Neuronal stem cell (in vitro differentiated cells): ENCODE measurements around the gene STK40.

Experiments
- DNase-seq: peaks from one replicate; pipeline ENCODE4 v3.0.0-alpha.2; 2013; ENCODE audit warnings: low spot score
- H2AFZ ChIP-seq: one replicate; pipeline ENCODE4 v1.6.1; 2013; ENCODE audit warnings: mild to moderate bottlenecking, low read length, inconsistent platforms
- H2AK5ac ChIP-seq: 2 replicates; pipeline ENCODE4 v1.6.1; 2013; ENCODE audit warnings: low read depth, mild to moderate bottlenecking, inconsistent platforms, low read length, moderate library complexity, mixed read lengths
- H2BK120ac ChIP-seq: 2 replicates; pipeline ENCODE4 v1.6.1; 2013; ENCODE audit warnings: low read depth, mild to moderate bottlenecking, inconsistent platforms, low read length, moderate library complexity, mixed read lengths
- H2BK12ac ChIP-seq: one replicate; pipeline ENCODE4 v1.6.1; 2013; ENCODE audit warnings: low read length, inconsistent platforms
- H2BK15ac ChIP-seq: 2 replicates; pipeline ENCODE4 v1.6.1; 2013; ENCODE audit warnings: mild to moderate bottlenecking, low read length, inconsistent platforms, mixed read lengths
- H2BK5ac ChIP-seq: one replicate; pipeline ENCODE4 v1.6.1; 2013; ENCODE audit warnings: inconsistent platforms, mild to moderate bottlenecking, low read length, moderate library complexity
- H3K14ac ChIP-seq: one replicate; pipeline ENCODE4 v1.6.1; 2013; ENCODE audit warnings: low read length, inconsistent platforms
- H3K18ac ChIP-seq: 2 replicates; pipeline ENCODE4 v1.6.1; 2013; ENCODE audit warnings: low read length, inconsistent platforms
- H3K23ac ChIP-seq: 2 replicates; pipeline ENCODE4 v1.6.1; 2013; ENCODE audit warnings: low read depth, mild to moderate bottlenecking, mixed read lengths, low read length, inconsistent platforms; ENCODE audit not compliant: poor library complexity
- H3K27ac ChIP-seq: replicated peaks from 3 replicates; pipeline ENCODE4 v1.5.1; 2013; ENCODE audit warnings: low read length, inconsistent platforms
- H3K27me3 ChIP-seq, 3 experiments: 2 replicates each; pipeline ENCODE4 v1.6.1; 2013; ENCODE audit warnings: low read length in 3 of 3, mild to moderate bottlenecking in 2 of 3, inconsistent platforms in 1 of 3, low read depth in 1 of 3, mixed read lengths in 1 of 3, moderate library complexity in 1 of 3; ENCODE audit not compliant: control insufficient read depth in 3 of 3, insufficient read depth in 3 of 3
- H3K36me3 ChIP-seq, 2 donors: replicated peaks in 1 of 2; 2 replicates each; pipeline ENCODE4 v1.6.1; 2013; ENCODE audit warnings: low read length in 2 of 2; ENCODE audit not compliant: control insufficient read depth in 2 of 2, insufficient read depth in 2 of 2
- H3K4ac ChIP-seq: 2 replicates; pipeline ENCODE4 v1.6.1; 2013; ENCODE audit warnings: inconsistent platforms, mild to moderate bottlenecking, low read length, moderate library complexity
- H3K4me1 ChIP-seq, 2 donors: 1 replicate in 1 of 2; 2 replicates in 1 of 2; pipeline ENCODE4 v1.6.1; 2013; ENCODE audit warnings: low read length in 2 of 2, low read depth in 1 of 2; ENCODE audit not compliant: control insufficient read depth in 2 of 2, insufficient read depth in 1 of 2
- H3K4me2 ChIP-seq: one replicate; pipeline ENCODE4 v1.6.1; 2013; ENCODE audit warnings: mild to moderate bottlenecking, low read length, inconsistent platforms; ENCODE audit not compliant: insufficient read depth, poor library complexity, severe bottlenecking
- H3K4me3 ChIP-seq, 2 donors: 2 replicates each; pipeline ENCODE4 v1.5.1; 2013; ENCODE audit warnings: low read length in 2 of 2, mild to moderate bottlenecking in 2 of 2, inconsistent platforms in 1 of 2, moderate library complexity in 1 of 2
- H3K79me1 ChIP-seq: one replicate; pipeline ENCODE4 v1.6.1; 2013; ENCODE audit warnings: low read depth, mild to moderate bottlenecking, inconsistent platforms, low read length, moderate library complexity
- H3K9ac ChIP-seq: one replicate; pipeline ENCODE4 v1.6.1; 2013; ENCODE audit warnings: mild to moderate bottlenecking, low read depth, low read length, inconsistent platforms; ENCODE audit not compliant: poor library complexity
- H3K9me3 ChIP-seq, 2 donors: replicated peaks in 1 of 2; 2 replicates each; pipeline versions ENCODE3 to v1.6.1; 2013; ENCODE audit warnings: low read length in 2 of 2, mild to moderate bottlenecking in 2 of 2, inconsistent platforms in 1 of 2, low read depth in 1 of 2, mixed read lengths in 1 of 2, moderate library complexity in 1 of 2; ENCODE audit not compliant: control insufficient read depth in 2 of 2, insufficient read depth in 1 of 2
- H4K8ac ChIP-seq: one replicate; pipeline ENCODE4 v1.6.1; 2013; ENCODE audit warnings: low read depth, mild to moderate bottlenecking, inconsistent platforms, low read length, moderate library complexity
- H4K91ac ChIP-seq: one replicate; pipeline ENCODE4 v1.6.1; 2013; ENCODE audit warnings: low read length, low read depth, mild to moderate bottlenecking, inconsistent platforms; ENCODE audit not compliant: poor library complexity
- WGBS, 2 donors: extraction: QIAGEN DNeasy Blood & Tissue Kit; methylation state at CpG; one replicate each; pipeline ENCODE4 v1.1.7; 2013; ENCODE audit warnings: missing lambda C conversion rate in 2 of 2, mixed read lengths in 1 of 2; ENCODE audit not compliant: insufficient read length in 2 of 2, insufficient replicate concordance in 1 of 2; ENCODE audit errors: extremely low coverage in 2 of 2; 5-methylcytosine and 5-hydroxymethylcytosine counted together

The STK40 gene

GRCh38 chr1:36381405-36381804, 4.3 kb downstream of the STK40 start:
- Histone ChIP-seq H2AK5ac (no peak overlapping the region), H2AFZ (no peak overlapping the region), H3K9me3 (no peaks in the 10 kb centered on the region), H3K79me1 (peaks cover 3% of the 10 kb centered on the region), H2BK5ac (no peak overlapping the region), H2BK12ac (no peak overlapping the region), H3K18ac (no peak overlapping the region), H4K91ac (no peak overlapping the region), H3K36me3 (peaks cover 12 to 19% of the 10 kb centered on the region in 2 donors), H3K4me3 (no peak overlapping the region), H3K27me3 (no peaks in the 10 kb centered on the region), H3K4me2 (no peak overlapping the region), H2BK120ac (no peak overlapping the region), H3K27ac (no peak overlapping the region), H4K8ac (no peak overlapping the region), H3K14ac (no peak overlapping the region), H3K4ac (no peak overlapping the region), H2BK15ac (no peak overlapping the region), H3K4me1 (peaks cover 6 to 7% of the 10 kb centered on the region in 2 donors), H3K23ac (no peak overlapping the region), H3K9ac (no peak overlapping the region)
- DNase-seq = no peak
- WGBS, 2 donors = no CpG with 5 or more reads among the region's 5 CpGs

- Histone ChIP-seq H3K27ac (no peak overlapping the region), H3K9me3 (no peaks in the 10 kb centered on the region), H2AFZ (no peak overlapping the region), H3K36me3 (peaks cover 14 to 22% of the 10 kb centered on the region in 2 donors), H3K18ac (no peak overlapping the region), H3K4ac (no peak overlapping the region), H2AK5ac (no peak overlapping the region), H2BK12ac (no peak overlapping the region), H3K23ac (no peak overlapping the region), H4K91ac (no peak overlapping the region), H3K79me1 (peaks cover 3% of the 10 kb centered on the region), H2BK120ac (no peak overlapping the region), H3K14ac (no peak overlapping the region), H3K9ac (no peak overlapping the region), H3K4me2 (no peak overlapping the region), H2BK15ac (no peak overlapping the region), H3K4me3 (no peak overlapping the region), H3K27me3 (no peaks in the 10 kb centered on the region), H4K8ac (no peak overlapping the region), H3K4me1 (peaks cover 4 to 5% of the 10 kb centered on the region in 2 donors), H2BK5ac (no peak overlapping the region)
- no CpG with 5 or more reads among the region's 3 CpGs for WGBS, 2 donors
- no peak for DNase-seq
These were observed 4.9 kb downstream of the STK40 start for GRCh38 chr1:36380782-36381181.

DNA sequence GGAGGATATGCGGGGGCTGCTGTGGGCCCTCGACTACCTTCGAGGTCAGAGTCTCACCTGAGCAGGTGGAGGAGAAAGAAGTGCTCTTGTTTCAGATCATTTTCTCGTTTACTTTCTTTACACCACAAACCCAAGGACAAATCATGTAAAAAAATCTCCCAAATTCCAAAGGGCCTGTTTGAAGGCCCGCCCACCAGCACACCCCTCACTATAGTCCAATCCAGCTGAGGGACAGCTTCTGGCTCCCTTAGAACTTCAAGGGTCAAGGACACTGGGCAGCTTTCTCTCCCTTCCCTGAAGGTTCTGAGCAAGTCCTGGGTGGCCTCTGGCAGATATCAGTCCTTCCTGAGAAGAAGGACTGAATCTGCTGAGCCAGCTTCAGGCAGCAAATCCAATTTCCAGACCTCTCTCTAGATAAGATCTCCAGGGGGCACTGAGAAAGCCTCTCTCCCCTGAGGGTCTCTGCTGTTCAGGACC, 5.5 kb downstream of the STK40 start:
- Histone ChIP-seq H2AFZ (no peak overlapping the region), H3K27ac (no peak overlapping the region), H3K9ac (no peak overlapping the region), H3K23ac (no peak overlapping the region), H3K79me1 (peaks cover 3% of the 10 kb centered on the region), H3K18ac (no peak overlapping the region), H2AK5ac (no peak overlapping the region), H4K91ac (no peak overlapping the region), H2BK15ac (no peak overlapping the region), H3K9me3 (no peaks in the 10 kb centered on the region), H3K4me1 (peaks cover 4 to 5% of the 10 kb centered on the region in 2 donors), H2BK12ac (no peak overlapping the region), H3K14ac (no peak overlapping the region), H3K27me3 (no peaks in the 10 kb centered on the region), H2BK120ac (no peak overlapping the region), H3K36me3 (peaks cover 14 to 22% of the 10 kb centered on the region in 2 donors), H2BK5ac (no peak overlapping the region), H3K4me3 (no peak overlapping the region), H4K8ac (no peak overlapping the region), H3K4me2 (no peak overlapping the region), H3K4ac (no peak overlapping the region)
- no CpG with 5 or more reads among the region's 5 CpGs for WGBS, 2 donors
- no peak for DNase-seq

- H2AFZ ChIP-seq = no peak overlapping the region
- H3K36me3 ChIP-seq = peaks cover 13 to 23% of the 10 kb centered on the region in 2 donors
- peaks cover 3% of the 10 kb centered on the region for H3K79me1 ChIP-seq
- H3K27me3 ChIP-seq = no peaks in the 10 kb centered on the region
- no peak overlapping the region for H2BK120ac ChIP-seq
- H4K91ac ChIP-seq = no peak overlapping the region
- no peak for DNase-seq
- no peak overlapping the region for H3K18ac ChIP-seq
- H3K27ac ChIP-seq = no peak overlapping the region
- H2AK5ac ChIP-seq = no peak overlapping the region
- no peak overlapping the region for H2BK15ac ChIP-seq
- H2BK5ac ChIP-seq = no peak overlapping the region
- H3K9ac ChIP-seq = no peak overlapping the region
- H3K4me2 ChIP-seq = no peak overlapping the region
- H3K23ac ChIP-seq = no peak overlapping the region
- H3K4me1 ChIP-seq = peaks cover 17 to 20% of the 10 kb centered on the region in 2 donors
- H4K8ac ChIP-seq = no peak overlapping the region
- peak overlapping the region; percentile 76 for H2BK12ac ChIP-seq
- no peak overlapping the region for H3K14ac ChIP-seq
- no peak overlapping the region for H3K4me3 ChIP-seq
- H3K4ac ChIP-seq = no peak overlapping the region
- H3K9me3 ChIP-seq = no peaks in the 10 kb centered on the region
- WGBS, 2 donors = no CpG with 5 or more reads among the region's 4 CpGs
These were observed 7.8 kb downstream of the STK40 start for GRCh38 chr1:36377791-36378492.
